HG03064 (cell line): ENCODE data around the gene ABCA5.
A peak's percentile ranks its signal among the peaks of the same experiment; 100 is the strongest.

ENCODE experiments used
- ATAC-seq: cut with Tn5 transposase; IDR thresholded peaks from one replicate; pipeline ENCODE4 v1.9.1; 2021; ENCODE audit warnings: low read depth; ENCODE audit not compliant: unreplicated experiment

The ABCA5 gene, protein sequence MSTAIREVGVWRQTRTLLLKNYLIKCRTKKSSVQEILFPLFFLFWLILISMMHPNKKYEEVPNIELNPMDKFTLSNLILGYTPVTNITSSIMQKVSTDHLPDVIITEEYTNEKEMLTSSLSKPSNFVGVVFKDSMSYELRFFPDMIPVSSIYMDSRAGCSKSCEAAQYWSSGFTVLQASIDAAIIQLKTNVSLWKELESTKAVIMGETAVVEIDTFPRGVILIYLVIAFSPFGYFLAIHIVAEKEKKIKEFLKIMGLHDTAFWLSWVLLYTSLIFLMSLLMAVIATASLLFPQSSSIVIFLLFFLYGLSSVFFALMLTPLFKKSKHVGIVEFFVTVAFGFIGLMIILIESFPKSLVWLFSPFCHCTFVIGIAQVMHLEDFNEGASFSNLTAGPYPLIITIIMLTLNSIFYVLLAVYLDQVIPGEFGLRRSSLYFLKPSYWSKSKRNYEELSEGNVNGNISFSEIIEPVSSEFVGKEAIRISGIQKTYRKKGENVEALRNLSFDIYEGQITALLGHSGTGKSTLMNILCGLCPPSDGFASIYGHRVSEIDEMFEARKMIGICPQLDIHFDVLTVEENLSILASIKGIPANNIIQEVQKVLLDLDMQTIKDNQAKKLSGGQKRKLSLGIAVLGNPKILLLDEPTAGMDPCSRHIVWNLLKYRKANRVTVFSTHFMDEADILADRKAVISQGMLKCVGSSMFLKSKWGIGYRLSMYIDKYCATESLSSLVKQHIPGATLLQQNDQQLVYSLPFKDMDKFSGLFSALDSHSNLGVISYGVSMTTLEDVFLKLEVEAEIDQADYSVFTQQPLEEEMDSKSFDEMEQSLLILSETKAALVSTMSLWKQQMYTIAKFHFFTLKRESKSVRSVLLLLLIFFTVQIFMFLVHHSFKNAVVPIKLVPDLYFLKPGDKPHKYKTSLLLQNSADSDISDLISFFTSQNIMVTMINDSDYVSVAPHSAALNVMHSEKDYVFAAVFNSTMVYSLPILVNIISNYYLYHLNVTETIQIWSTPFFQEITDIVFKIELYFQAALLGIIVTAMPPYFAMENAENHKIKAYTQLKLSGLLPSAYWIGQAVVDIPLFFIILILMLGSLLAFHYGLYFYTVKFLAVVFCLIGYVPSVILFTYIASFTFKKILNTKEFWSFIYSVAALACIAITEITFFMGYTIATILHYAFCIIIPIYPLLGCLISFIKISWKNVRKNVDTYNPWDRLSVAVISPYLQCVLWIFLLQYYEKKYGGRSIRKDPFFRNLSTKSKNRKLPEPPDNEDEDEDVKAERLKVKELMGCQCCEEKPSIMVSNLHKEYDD (N-terminal part only)

DNA sequence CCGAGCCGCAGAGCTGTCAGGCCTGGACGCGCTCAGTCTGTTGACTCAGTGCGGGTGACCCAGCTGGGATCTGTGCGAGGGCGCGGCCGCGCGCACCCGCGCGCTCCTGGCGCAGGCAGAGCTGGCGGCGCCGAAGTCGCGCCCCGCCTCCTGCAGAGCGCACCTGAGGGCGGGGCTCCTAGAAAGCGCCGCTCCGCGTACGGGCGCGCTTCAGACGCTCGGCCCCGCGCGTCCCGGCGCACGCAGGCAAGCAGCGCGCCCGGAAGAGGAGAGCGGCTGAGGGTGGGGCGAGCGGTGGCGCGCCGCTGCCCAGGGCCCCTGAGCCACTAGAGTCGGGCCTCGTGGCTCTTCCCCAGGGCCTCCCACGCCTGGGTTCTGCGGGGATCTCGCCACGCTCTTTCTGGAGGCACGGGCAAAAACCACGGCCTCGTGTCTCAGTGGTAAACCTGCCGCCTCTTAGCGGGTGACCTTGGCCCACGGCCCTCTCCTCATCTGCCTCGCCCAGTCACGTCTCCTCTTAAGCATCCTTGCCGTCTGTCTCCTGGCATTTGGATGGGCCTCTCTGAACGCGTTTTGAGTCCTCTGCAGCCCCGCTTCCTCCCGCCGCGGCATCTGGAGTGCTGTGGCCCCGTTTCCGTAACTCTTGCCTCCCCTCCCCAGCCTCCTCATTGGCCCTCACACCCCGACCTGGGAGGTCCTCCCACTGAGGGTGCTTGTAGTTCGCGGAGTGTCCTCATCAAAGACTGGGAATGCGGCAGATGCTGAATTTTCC, at the start of gene ABCA5:
Gene ABCA5 (minus strand): TSS at position 74 of the 772 bp plus-strand sequence. CDS start 12,718 bp downstream, outside the sequence.
- ATAC-seq = peak; percentile 97

DNA sequence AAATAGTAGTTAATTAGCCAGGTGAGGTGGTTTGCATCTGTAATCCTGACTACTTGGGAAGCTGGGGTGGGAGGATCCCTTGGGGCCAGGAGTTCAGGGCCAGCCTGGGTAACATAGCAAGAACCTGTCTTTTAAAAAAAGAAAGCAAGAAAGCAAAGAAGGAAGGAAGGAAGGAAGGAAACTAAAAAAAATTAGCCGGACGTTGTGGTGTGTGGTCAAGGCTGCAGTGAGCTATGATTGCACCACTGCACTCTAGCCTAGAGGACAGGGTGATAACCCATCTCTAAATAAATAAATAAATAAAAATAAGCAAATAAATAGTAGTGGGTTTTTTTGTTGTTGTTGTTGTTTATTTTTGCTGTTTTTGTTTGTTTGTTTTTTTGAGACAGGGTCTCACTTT, 48.3 kb upstream of the ABCA5 start:
- no peak for ATAC-seq

DNA sequence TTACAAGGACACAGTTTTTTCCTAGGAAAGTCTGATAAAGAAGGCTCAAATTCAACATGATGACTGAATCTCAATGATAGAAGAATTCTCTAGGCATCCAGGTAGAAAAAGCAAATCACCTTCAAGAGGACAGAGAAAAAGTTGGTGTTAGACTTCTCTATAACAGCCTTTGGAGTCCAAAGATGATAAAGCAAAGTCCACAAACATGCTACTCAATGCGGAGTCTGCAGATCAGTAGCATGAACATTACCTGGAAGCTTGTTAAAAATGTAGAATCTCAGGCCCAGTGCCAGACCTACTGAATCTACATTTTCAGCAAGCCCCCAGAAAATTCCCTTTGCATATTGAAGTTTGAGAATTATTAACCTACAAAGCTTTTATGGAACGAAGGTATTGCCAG, 46.1 kb upstream of the ABCA5 start:
- no peak for ATAC-seq

DNA sequence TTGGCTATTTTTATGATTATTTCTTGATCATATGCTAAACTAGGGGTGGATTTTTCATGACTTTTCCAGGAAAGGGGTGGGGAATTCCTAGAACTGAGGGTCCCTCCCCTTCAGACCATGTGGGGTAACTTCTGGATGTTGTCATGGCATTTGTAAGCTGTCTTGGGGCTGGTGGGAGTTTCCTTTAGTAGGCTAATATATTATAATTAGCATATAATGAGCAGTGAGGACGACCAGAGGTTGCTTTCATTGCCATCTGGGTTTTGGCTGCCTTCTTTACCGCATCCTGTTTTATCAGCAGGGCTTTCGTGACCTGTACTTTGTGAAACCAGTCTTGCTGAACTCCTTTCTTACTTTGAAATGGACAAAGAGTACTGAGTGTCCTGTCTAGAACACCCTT, 40.4 kb upstream of the ABCA5 start:
- peak; percentile 70 for ATAC-seq

DNA sequence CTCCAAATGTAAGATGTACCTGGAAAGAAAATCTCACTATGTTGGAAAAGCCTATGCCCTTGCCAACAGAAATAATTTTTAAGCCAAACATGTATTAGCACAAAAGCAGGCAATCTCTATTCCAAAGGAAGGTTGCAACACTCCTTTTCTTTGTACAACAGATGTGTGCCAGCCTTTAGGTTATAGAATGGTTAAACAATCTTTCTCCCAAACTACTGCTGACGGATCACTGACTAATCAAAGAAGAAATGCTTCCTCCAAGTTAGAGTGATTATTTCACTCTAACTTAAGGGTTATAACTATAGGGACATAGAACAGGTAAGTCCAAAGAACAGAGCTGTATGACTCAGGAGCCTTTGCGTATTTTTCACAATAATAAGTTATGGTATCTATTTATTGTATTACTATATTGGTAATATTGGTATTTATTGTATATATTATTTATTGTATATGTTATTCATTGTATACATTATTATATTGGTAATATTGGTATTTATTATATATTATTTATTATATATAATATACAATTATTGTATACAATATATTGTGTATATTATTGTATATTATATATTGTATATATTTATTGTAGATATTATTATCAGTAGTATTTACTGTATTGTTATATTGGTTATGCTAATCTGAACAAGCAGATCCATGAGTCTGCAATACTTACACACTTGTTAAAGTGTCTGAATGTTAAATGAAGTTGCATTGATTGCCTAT, 36.7 kb upstream of the ABCA5 start:
- ATAC-seq = no peak

DNA sequence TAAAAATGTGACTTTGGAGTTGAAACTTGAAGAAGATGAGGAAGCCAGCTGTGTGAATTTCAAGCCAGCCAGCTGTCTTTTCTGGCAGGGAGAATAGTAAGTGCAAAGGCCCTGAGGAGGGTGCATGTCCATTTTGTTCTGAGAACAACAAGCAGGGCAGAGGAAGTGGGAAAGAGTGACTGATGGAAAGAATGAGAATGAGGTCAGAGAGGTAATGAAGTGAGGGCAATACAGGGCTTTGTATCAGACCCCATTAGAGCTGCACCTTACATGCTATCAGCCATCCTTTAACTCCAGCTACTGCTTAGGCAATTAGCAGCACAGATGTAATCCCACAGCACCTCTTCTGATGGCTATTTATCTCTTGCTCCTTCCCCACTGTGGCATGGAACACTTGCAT, 34.2 kb upstream of the ABCA5 start:
- no peak for ATAC-seq

DNA sequence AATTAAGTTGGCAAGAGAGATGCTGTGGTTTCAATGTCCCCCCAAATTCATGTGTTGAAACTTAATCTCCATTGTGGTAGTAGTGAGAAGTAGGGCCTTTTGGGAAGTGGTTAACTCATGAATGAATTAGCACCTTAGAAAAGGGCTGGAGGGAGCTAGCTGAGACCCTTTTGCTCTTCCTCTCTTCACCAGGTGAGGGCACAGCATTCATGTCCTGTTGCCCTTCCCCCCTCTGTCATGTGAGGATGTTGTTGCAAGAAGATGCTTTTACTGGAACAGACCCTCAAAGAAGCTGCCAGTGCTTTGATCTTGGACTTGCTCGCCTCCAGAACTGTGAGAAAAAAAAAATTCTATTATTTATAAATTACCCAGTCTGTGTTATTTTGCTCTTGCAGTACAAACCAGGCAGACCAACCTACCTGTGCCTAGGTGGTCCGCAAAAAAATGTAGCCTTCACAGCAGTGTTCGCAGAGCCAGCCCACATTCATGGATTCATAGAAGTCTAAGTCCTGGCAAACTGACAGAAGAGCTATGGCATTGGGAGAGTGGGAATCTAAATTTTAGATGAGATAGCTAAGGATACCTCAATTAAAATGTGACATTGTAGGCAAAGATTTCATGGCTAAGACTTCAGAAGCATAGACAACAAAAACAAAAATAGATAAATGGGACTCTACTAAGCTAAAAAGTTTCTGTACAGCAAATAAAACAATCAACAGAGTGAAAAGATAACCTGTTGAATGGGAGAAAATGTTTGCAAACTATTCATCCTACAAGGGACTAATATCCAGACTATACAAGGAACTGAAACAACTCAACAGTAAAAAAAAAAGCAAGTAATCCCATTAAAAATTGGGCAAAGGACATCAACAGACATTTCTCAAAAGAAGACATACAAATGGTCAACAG, 32.0 kb upstream of the ABCA5 start:
- ATAC-seq = no peak

DNA sequence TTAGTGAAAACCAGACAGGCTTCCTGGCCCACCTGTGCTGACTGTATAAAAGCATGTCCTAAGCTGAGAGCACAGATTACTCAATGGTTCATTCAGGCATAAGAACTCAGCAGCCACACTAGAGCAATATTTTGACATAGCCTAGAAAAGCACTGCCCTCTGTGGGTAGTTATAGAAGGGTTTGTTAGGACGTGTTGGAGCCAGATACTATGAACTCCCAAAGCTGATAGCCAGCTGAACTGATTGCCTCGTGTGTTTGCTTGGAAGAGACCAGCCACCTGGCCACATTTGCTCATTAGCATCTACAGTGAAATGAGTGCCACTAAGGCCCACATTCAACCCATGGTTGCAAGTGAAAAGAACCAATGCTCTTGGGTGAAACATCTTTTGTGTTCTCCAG, 30.8 kb upstream of the ABCA5 start:
- ATAC-seq = no peak

DNA sequence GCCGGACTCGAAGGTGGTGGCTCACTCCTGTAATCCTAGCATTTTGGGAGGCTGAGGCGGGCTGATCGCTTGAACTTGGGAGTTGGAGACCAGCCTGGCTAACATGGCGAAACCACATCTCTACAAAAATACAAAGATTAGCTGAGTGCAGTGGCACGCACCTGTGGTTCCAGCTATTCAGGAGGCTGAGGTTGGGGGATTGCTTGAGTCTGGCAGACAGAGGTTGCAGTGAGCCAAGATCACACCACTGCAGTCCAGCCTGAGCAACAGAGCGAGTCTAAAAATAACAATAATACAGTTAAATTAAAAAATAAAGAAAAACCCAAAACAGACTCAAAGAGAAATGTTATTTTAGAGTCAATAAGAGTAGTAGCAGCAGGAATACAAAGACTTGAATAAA, 29.7 kb upstream of the ABCA5 start:
- ATAC-seq = no peak

DNA sequence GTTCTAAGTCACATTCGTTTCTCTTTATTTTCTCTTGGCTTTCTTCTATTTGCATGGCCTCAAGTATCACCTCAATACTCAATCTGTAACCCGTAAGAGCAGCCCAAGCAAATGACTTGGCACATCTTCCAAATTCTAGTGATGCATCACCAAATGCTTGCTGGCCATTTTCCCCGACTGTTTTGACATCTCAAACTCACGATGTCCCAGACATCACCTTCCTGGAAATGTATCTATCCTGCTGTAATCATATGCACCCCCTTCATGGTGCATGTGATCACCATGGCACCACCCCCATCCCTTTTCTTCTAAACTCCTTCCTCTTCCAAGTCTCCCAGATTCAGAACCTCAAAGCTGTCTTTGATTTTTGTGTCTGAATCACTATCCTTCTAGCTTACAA, 24.0 kb upstream of the ABCA5 start:
- ATAC-seq = no peak

DNA sequence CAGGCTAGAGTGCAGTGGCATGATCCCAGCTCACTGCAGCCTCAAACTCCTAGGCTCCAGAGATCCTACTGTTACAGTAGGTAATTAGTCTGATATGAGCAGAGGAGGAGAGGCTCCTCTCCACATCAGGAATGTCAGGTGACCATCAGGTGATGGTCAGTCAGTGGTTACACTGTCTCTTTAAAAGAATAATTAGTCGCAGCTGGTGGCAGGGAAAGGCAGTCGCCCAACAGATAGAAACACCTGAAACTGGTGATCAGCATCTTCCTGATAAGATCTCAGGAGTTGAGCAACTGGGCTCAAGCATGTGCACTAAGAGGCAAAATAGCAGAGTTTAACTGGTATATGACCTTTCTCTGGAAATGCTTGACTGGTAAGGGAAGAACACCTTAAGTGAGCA, 21.5 kb upstream of the ABCA5 start:
- no peak for ATAC-seq

DNA sequence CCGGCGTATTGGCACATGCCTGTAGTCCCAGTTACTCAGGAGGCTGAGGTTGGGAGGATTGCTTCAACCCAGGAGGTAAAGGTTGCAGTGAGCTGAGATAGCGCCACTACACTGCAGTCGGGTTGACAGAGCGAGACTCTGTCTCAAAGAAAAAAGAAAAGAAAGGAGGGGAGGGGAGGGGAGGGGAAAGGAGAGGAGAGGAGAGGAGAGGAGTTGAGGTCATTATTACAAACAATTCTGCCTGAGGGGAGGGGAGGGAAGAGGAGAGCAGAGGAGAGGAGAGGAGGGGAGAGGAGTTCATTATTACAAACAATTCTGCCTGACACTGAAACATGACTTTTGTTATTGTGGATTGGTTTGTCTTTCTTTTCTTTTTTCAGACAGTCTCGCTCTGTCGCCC, 19.8 kb upstream of the ABCA5 start:
- no peak for ATAC-seq

DNA sequence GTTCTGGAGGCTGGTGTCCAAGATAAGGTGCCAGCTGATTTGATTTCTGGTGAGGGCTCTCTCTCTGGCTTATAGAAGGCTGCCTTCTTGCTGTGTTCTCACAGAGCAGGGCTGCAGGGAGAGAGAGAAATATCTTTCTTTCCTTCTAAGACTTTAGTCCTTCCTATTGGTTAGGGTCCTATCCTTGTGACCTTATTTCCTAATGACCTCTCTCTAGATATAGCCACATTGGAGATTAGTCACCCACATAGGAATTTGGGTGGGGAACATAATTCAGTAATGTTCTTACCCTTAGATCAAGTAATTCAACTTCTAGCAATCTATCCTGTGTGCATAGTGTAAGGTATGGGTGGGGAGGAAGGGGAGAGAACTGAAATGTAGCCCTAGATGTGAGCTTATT, 18.0 kb upstream of the ABCA5 start:
- no peak for ATAC-seq

DNA sequence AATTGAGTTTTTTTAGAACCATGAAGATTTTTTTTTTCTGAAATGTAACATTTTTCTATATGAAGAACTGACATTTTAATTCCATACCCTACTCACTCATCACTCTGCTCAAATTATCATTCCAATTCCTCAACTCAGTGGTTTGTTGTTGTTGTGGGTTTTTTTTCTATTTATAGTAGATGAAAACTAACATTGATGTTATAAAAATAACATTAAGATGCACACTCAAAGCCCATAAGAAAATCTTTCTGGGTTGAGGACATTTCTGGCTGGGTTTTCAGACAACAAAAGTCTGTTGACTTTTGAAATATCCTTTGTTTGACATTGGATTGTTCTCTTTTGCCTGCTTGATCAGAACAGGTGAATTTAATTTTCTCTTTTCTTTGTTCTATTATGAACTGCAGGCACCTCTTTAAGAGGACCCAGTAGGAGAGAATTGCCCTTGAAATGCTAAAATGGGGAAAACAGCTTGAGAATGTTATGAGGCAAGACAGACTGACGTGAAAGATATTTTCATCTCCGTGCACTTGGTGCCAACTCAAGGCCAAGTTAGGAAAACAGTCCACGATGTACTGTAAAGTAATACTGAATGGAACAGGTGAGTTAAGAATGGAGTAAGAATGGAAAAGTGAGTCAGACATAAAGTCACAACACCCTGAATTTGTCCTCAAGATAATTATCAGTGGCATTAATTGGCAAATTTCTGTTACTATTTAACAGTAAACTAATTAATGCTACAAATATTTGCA, 16.1 kb upstream of the ABCA5 start:
- ATAC-seq = no peak

DNA sequence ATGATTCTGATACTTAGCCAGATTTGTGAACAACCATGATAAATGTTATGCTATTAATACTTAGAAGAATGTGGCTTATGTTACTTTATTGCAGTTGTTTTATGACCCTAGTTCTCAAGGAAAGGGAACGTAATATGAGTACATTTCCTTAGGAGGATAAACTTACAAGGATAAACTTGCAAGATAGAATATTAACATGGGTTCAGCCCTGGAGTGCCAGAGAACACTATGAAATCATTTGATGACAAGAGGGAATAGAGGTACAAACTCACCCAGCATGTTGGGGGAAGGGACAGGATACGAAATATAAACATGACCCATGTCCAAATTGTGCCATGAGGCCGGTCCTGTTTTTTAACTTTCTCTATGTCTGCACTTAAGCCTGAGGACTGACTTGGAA, 13.0 kb upstream of the ABCA5 start:
- ATAC-seq = no peak

DNA sequence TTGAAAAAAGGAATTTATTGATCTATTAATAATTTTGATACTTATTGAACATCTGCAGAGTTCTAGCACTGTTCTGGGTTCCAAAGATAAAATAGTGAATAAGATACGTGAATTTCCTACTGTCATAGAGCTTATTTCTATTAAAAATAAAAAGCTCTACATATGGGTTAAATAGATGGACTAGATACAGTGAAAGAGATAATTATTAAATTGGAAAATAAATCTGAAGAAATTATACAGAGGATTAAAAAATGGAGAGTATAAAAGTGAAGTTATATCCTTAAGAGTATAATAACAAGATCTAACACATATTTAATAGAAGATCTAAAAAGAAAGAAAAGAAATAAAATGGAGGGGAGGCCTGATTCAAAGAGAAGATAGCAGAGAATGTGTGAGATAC, 10.1 kb upstream of the ABCA5 start:
- ATAC-seq = no peak

DNA sequence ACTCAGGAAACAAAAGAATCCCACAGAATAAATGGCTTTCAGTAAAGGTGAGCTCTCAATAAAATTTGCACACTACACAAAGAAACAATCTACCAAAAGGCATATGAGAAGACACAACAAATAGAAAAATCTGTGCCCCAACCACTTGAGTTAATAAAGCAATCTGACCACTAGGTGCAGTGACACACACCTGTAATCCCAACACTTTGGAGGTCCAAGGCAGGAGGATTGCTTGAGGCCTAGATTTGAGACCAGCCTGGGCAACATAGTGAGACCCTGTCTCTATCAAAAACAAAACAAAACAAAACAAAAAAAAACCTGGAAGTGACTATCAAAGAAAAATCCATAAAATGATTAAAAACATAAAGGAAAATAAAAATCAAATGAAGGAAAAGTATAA, 9.6 kb upstream of the ABCA5 start:
- ATAC-seq = no peak

DNA sequence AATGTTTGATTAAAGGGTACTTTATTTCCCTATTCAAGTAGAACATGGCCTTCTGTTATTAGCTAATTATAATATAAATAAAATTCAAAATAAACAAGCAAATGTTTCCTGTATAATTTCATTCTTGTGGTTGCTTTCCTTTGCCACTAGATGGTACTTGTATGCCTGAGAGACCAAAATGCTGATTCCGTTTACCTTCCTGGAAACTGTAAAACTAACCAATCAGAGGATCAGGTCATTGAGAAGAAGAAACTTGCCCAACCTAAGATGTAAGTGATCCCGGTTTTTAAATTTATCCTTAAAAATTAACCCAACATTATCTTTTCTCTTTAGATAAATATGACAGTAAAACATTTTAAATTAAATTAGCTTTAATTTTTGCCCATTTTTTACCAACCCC, 8.1 kb upstream of the ABCA5 start:
- ATAC-seq = no peak
